IMR-90 (cell line): ENCODE results near the gene SDC3. TPM values are rescaled to one million over a fixed set of nuclear protein-coding genes. Genes with fewer than 3 reads are reported as not detected.

Experiments used
- ATAC-seq: fragments of 200-7000 bp; cut with Tn5 transposase; 2 replicates; pipeline ENCODE4 v1.9.1; 2020; ENCODE audit warnings: low read depth, mild to moderate bottlenecking, moderate library complexity
- BruUV-seq: library from RNA; stranded (reverse); fragments of 400-500 nt; replicated peaks from 2 replicates; lab custom pipeline; 2021; lab: Mats Ljungman, UMichigan
- CTCF ChIA-PET: fragments of 300-600 bp; formaldehyde crosslinking; extraction: SDS; loops from one replicate; lab custom pipeline; 2021; ENCODE audit warnings: antibody characterized with exemption; lab: Yijun Ruan, JAX
- POLR2A ChIA-PET: fragments of 300-600 bp; sonication (Branson Sonifier 250); formaldehyde crosslinking; loops from one replicate; lab custom pipeline; 2022; ENCODE audit warnings: antibody characterized with exemption; ENCODE audit not compliant: unreplicated experiment; lab: Charles Lee
- DNase-seq: peaks from one replicate; pipeline ENCODE4 v3.0.0; 2013
- H2AFZ ChIP-seq: replicated peaks from 2 replicates; pipeline ENCODE3; 2013; ENCODE audit warnings: low read length, mild to moderate bottlenecking; ENCODE audit not compliant: poor library complexity
- H2AK5ac ChIP-seq: 2 replicates; pipeline ENCODE4 v1.6.1; 2013; ENCODE audit warnings: low read depth, low read length, inconsistent platforms
- H2AK9ac ChIP-seq: replicated peaks from 2 replicates; pipeline ENCODE3; 2013; ENCODE audit warnings: mild to moderate bottlenecking, low read depth, low read length, moderate library complexity; ENCODE audit not compliant: poor library complexity
- H2BK120ac ChIP-seq: 2 replicates; pipeline ENCODE4 v1.6.1; 2013; ENCODE audit warnings: low read depth, low read length, inconsistent platforms
- H2BK15ac ChIP-seq: 3 replicates; pipeline ENCODE4 v1.6.1; 2013; ENCODE audit warnings: low read depth, low read length, inconsistent platforms
- H2BK20ac ChIP-seq: 2 replicates; pipeline ENCODE4 v1.6.1; 2013; ENCODE audit warnings: low read depth, mild to moderate bottlenecking, inconsistent platforms, low read length, moderate library complexity
- H2BK5ac ChIP-seq: 2 replicates; pipeline ENCODE4 v1.6.1; 2013; ENCODE audit warnings: mild to moderate bottlenecking, low read depth, low read length, inconsistent platforms; ENCODE audit not compliant: poor library complexity, severe bottlenecking
- H3K14ac ChIP-seq: replicated peaks from 2 replicates; pipeline ENCODE4 v1.6.1; 2013; ENCODE audit warnings: low read depth, low read length, inconsistent platforms
- H3K18ac ChIP-seq: 2 replicates; pipeline ENCODE4 v1.6.1; 2013; ENCODE audit warnings: low read depth, low read length, control low read depth
- H3K23ac ChIP-seq: 2 replicates; pipeline ENCODE4 v1.6.1; 2013; ENCODE audit warnings: low read depth, low read length, inconsistent platforms
- H3K27ac ChIP-seq: 2 replicates; pipeline ENCODE4 v1.5.1; 2013; ENCODE audit warnings: mild to moderate bottlenecking, control low read depth, low read length; ENCODE audit not compliant: insufficient read depth
- H3K27me3 ChIP-seq: 2 replicates; pipeline ENCODE4 v1.6.1; 2013; ENCODE audit warnings: low read length; ENCODE audit not compliant: control insufficient read depth, insufficient read depth
- H3K36me3 ChIP-seq: 2 replicates; pipeline ENCODE4 v1.6.1; 2013; ENCODE audit warnings: low read length, mixed read lengths; ENCODE audit not compliant: control insufficient read depth, insufficient read depth
- H3K4ac ChIP-seq: 2 replicates; pipeline ENCODE4 v1.6.1; 2013; ENCODE audit warnings: low read depth, low read length, inconsistent platforms
- H3K4me1 ChIP-seq: 2 replicates; pipeline ENCODE4 v1.6.1; 2013; ENCODE audit warnings: low read length, mixed read lengths; ENCODE audit not compliant: control insufficient read depth, insufficient read depth
- H3K4me2 ChIP-seq: 2 replicates; pipeline ENCODE4 v1.6.1; 2013; ENCODE audit warnings: low read depth, mild to moderate bottlenecking, control low read depth, low read length, moderate library complexity
- H3K4me3 ChIP-seq: 2 replicates; pipeline ENCODE4 v1.5.1; 2013; ENCODE audit warnings: low read depth, mild to moderate bottlenecking, control low read depth, low read length, moderate library complexity; ENCODE audit not compliant: insufficient read depth
- H3K56ac ChIP-seq: 2 replicates; pipeline ENCODE4 v1.6.1; 2013; ENCODE audit warnings: low read length, inconsistent platforms; ENCODE audit not compliant: insufficient read depth; ENCODE audit errors: extremely low read depth
- H3K79me1 ChIP-seq, 2 experiments: 2 replicates each; pipeline ENCODE4 v1.6.1; 2013; ENCODE audit warnings: low read length in 2 of 2, inconsistent platforms in 1 of 2, low read depth in 1 of 2
- H3K9ac ChIP-seq: 2 replicates; pipeline ENCODE4 v1.6.1; 2013; ENCODE audit warnings: low read depth, low read length, control low read depth
- H3K9me1 ChIP-seq: 2 replicates; pipeline ENCODE4 v1.6.1; 2013; ENCODE audit warnings: low read length, inconsistent platforms; ENCODE audit not compliant: insufficient read depth
- H3K9me3 ChIP-seq: 2 replicates; pipeline ENCODE4 v1.6.1; 2013; ENCODE audit warnings: low read length; ENCODE audit not compliant: control insufficient read depth, insufficient read depth
- H4K20me1 ChIP-seq: 2 replicates; pipeline ENCODE4 v1.6.1; 2013; ENCODE audit warnings: low read length, inconsistent platforms; ENCODE audit not compliant: insufficient read depth
- H4K5ac ChIP-seq: 2 replicates; pipeline ENCODE4 v1.6.1; 2013; ENCODE audit warnings: mild to moderate bottlenecking, low read depth, low read length, control low read depth
- H4K8ac ChIP-seq, 2 experiments: 2 replicates each; pipeline ENCODE4 v1.6.1; 2013; ENCODE audit warnings: low read depth in 2 of 2, low read length in 2 of 2, control low read depth in 1 of 2, inconsistent platforms in 1 of 2
- H4K91ac ChIP-seq: 2 replicates; pipeline ENCODE4 v1.6.1; 2013; ENCODE audit warnings: low read depth, low read length, inconsistent platforms; ENCODE audit not compliant: insufficient read depth
- CEBPB ChIP-seq: IDR thresholded peaks from 2 replicates; pipeline ENCODE4 v1.6.1; 2012; ENCODE audit warnings: low read depth, low read length, improper control_type of control experiment
- MAZ ChIP-seq: IDR thresholded peaks from 2 replicates; pipeline ENCODE4 v1.6.1; 2012; ENCODE audit warnings: low read depth, mild to moderate bottlenecking, low read length, improper control_type of control experiment, moderate library complexity, borderline replicate concordance
- MXI1 ChIP-seq: IDR thresholded peaks from 2 replicates; pipeline ENCODE4 v1.6.1; 2012; ENCODE audit warnings: low read depth, mild to moderate bottlenecking, low read length, moderate library complexity, borderline replicate concordance
- WGBS, 2 experiments: methylation state at CpG; one replicate each; pipeline versions ENCODE4 v1.1.5 to v1.1.7; 2013; ENCODE audit warnings: missing lambda C conversion rate in 2 of 2; ENCODE audit not compliant: insufficient read length in 1 of 2; ENCODE audit errors: extremely low coverage in 2 of 2; 5-methylcytosine and 5-hydroxymethylcytosine counted together
- dilution Hi-C: fragments of 300-500 bp; cut with HindIII; formaldehyde crosslinking; loops from one replicate; pipeline ENCODE4 v1.14.3; 2018; ENCODE audit warnings: low sequenced_read_pairs; ENCODE audit not compliant: unreplicated experiment
- in situ Hi-C: fragments of 300-500 bp; cut with MboI; formaldehyde crosslinking; loops from 3 replicates; pipeline ENCODE4 v1.14.3; 2019; ENCODE audit warnings: low sequenced_read_pairs, inconsistent platforms, mixed read lengths
- intact Hi-C: fragments of 100-400 bp; cut with micrococcal nuclease; formaldehyde crosslinking; loops from 2 replicates; pipeline ENCODE4 v1.10.0; 2022
- polyA plus RNA-seq, 3 experiments: library from polyadenylated mRNA; depleted of rRNA; stranded (reverse); fragments of >200 nt; gene quantifications; 2 replicates each; pipeline ENCODE4 v1.2.3, GENCODE V29; 2012; ENCODE audit warnings: low replicate concordance in 1 of 3
- total RNA-seq: library from RNA; depleted of rRNA; stranded (reverse); fragments of >200 nt; gene quantifications from 2 replicates; pipeline ENCODE4 v1.2.3, GENCODE V29; 2012

SDC3 gene
- total and polyA plus RNA-seq, 2 of the 4 experiments (the other 2 are of a cell fraction), result 13.1 to 71.5 TPM

DNA sequence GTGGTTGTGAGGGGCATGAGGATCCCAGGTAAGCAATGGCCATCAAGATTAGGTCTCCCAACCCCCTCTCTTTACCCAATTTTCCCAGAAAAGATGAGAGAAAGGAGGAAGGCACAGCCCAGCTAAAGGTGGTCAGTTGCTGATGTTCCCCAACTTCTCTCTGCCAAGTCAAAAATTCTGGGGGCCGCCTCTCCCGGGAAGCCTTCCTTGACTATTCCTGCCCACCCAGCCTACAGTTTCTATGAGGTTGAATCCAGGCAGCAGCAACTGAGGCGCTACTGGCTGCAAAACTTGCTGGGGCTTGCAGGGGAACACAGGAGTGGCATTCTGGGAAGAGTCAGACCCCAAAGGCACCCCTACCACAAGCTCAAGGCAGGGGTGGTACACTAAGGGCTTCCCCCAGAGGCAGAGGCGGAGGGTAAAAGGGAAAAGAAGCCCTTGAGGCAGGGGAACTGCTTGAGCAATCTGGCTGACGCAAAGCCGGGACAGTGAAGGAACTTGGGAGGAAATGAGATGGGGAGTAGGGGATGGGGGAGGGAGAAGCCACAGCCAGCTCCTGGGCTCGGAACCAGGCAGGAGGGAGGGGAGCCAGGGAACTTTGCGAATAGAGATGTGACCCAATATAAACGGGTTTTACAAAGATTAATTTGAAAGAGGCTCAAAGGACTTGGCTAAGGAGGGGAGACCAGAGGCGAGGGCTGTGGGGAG, 31.2 kb downstream of the SDC3 start:
- Histone ChIP-seq H3K18ac (peak overlapping the region; percentile 61), H3K4ac (peak overlapping the region; percentile 98), H3K56ac (peak overlapping the region; percentile 65; the same call in 1 of the 2 replicates), H3K9me1 (peaks cover 26% of the 10 kb centered on the region), H3K9me3 (peaks cover 13% of the 10 kb centered on the region), H2AK5ac (peak overlapping the region; percentile 96; the same call in 1 of the 2 replicates), H2BK120ac (peak overlapping the region; percentile 94), H3K23ac (peak overlapping the region; percentile 85; the same call in 1 of the 2 replicates), H3K36me3 (peaks cover 42% of the 10 kb centered on the region), H2BK15ac (peak overlapping the region; percentile 22; the same call in 2 of the 3 replicates), H3K79me1 (peaks cover 23 to 77% of the 10 kb centered on the region in 2 experiments), H3K27ac (peak overlapping the region; percentile 75), H2BK20ac (peak overlapping the region; percentile 48; the same call in 1 of the 2 replicates), H3K4me1 (peaks cover 32% of the 10 kb centered on the region), H4K91ac (peak overlapping the region; percentile 93), H3K14ac (peak overlapping the region; percentile 97), H2BK5ac (peak overlapping the region; percentile 70), H3K4me2 (peak overlapping the region; percentile 55), H4K8ac (peak overlapping the region; percentile 72 to 97; a peak in 3 of 4 replicates), H4K5ac (peak overlapping the region; percentile 66; the same call in 1 of the 2 replicates), H3K9ac (peak overlapping the region; percentile 35), H2AK9ac (peak overlapping the region; percentile 92), H2AFZ (peak overlapping the region; percentile 78), H4K20me1 (peaks cover 46% of the 10 kb centered on the region), H3K27me3 (no peaks in the 10 kb centered on the region), H3K4me3 (no peak overlapping the region)
- CTCF ChIA-PET, result interaction anchor here (1.4 kb wide), 1 partner anchor 34 kb away, joined by 3 read pairs; no protein-coding TSS in a partner anchor
- ATAC-seq (peak; percentile 84), DNase-seq (peak; percentile 87)
- intact Hi-C loops, result no loop called here
- WGBS, 2 experiments, result 11% methylated on average over 4 of the region's 10 CpGs; no CpG with 5 or more reads in 1 of the 2 experiments
- dilution Hi-C loops, result no loop called here
- BruUV-seq, result no TSS peak
- in situ Hi-C loops, result no loop called here
- TF ChIP-seq MXI1 (no peak), CEBPB (peak; percentile 96), MAZ (peak; percentile 60; the same call in 1 of the 2 replicates)
- POLR2A ChIA-PET, result no interaction called here
